ENCODE data around the gene MTHFR. TPM values are rescaled to one million over a fixed set of nuclear protein-coding genes. Genes with fewer than 3 reads are reported as not detected.

The MTHFR gene
- total RNA-seq, 1 experiment from 2014 or later: 27.8 TPM

DNA sequence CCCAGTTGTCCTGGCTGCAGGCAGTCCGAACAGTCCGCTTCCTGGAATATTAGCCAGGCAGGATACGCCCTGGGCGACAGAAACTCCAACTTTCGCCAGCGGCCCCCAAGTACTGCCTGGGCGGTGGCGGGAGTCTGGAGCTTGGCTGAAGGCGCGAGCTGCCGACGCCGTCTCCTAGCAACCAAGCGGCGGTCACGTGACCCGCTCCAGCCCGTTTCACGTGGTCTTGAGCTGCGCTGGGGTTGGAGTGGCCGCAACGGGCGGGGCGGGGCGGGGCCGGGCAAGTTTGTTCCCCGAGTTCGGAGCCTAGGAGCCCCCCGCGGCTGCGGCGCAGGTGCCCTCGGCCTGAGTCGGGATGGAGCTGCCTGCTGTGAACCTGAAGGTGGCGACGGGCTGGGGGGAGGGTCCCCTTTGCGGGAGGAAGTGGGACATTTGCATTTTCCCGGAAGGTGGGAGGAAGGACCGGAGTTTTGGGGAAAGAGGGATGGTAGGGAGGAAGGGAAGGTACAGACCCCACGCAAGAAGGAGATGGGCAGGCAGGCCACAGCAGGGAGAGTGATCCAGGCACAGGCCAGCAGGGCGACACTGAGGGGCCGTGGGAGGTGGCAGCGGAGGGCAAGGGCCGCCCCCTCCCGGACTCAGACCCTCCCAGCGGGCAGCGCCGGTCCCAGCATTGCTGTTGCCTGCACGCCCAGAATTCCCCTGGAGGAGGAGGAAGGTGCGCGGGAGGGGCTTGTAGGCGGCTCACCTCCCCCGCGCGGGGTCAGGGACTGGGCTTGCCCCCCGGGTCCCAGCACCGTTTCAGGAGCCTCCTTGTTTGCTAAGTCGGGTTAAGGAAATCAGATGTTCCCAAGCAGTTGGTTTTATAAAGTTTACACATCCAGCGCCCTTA lies 69.7 kb downstream of the MTHFR start, which contains the start of gene AGTRAP:
Gene AGTRAP, plus strand, starts transcription at position 283 of the 892 bp plus-strand sequence. Its CDS starts 73 bp downstream, at position 356.
- no peaks in the 10 kb centered on the region for H3K9me3 ChIP-seq
- H3K27ac Mint-ChIP-seq (ENCODE audit: unreplicated experiment): peak within 1 kb of the TSS; percentile 83
- DNase-seq: peak; percentile 92 to 93
- peaks cover 8% of the 10 kb centered on the region for H3K36me3 Mint-ChIP-seq (ENCODE audit: insufficient read depth, unreplicated experiment)
- TF ChIP-seq, protein P1, sequence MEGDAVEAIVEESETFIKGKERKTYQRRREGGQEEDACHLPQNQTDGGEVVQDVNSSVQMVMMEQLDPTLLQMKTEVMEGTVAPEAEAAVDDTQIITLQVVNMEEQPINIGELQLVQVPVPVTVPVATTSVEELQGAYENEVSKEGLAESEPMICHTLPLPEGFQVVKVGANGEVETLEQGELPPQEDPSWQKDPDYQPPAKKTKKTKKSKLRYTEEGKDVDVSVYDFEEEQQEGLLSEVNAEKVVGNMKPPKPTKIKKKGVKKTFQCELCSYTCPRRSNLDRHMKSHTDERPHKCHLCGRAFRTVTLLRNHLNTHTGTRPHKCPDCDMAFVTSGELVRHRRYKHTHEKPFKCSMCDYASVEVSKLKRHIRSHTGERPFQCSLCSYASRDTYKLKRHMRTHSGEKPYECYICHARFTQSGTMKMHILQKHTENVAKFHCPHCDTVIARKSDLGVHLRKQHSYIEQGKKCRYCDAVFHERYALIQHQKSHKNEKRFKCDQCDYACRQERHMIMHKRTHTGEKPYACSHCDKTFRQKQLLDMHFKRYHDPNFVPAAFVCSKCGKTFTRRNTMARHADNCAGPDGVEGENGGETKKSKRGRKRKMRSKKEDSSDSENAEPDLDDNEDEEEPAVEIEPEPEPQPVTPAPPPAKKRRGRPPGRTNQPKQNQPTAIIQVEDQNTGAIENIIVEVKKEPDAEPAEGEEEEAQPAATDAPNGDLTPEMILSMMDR (IDR thresholded peaks at IDR 0.05; ENCODE audit: insufficient read depth in 1 of 2, low read depth in 1 of 2, low read length in 1 of 2, severe bottlenecking in 1 of 2, unreplicated experiment in 1 of 2): peak in 1 of 2 experiments; percentile 25
- H3K27me3 Mint-ChIP-seq (ENCODE audit: insufficient read depth, unreplicated experiment): no peaks in the 10 kb centered on the region
- H3K4me3 Mint-ChIP-seq (ENCODE audit: unreplicated experiment): peak within 1 kb of the TSS; percentile 96
- CTCF ChIA-PET: interaction anchor here (0.7 to 2.0 kb wide), 6 partner anchors 13 to 82 kb away, joined by 3 to 7 read pairs (median 4); partner anchors contain the start of genes FBXO2 and FBXO6
- no peaks in the 10 kb centered on the region for H3K9me3 Mint-ChIP-seq (ENCODE audit: unreplicated experiment)
- peaks cover 6% of the 10 kb centered on the region for H3K4me1 ChIP-seq
- H3K4me1 Mint-ChIP-seq (ENCODE audit: low read depth, unreplicated experiment): no peaks in the 10 kb centered on the region
- no peaks in the 10 kb centered on the region for H3K27me3 ChIP-seq (replicated peaks; ENCODE audit: control insufficient read depth, insufficient read depth, low read length)
- POLR2A ChIA-PET: interaction anchor here (0.9 to 1.9 kb wide), 3 partner anchors 51 to 244 kb away, joined by 3 to 13 read pairs (median 3); partner anchors contain the start of gene MFN2
- H3K4me3 ChIP-seq (ENCODE audit: low read depth, low read length): peak within 1 kb of the TSS; percentile 83
- intact Hi-C loops (cut with micrococcal nuclease; ENCODE audit: unreplicated experiment): loop anchor here (10.0 kb wide), 1 partner anchor 69 kb away; the partner anchor contains the start of genes CLCN6 and MTHFR
- H3K36me3 ChIP-seq (ENCODE audit: control insufficient read depth, insufficient read depth, low read length): no peaks in the 10 kb centered on the region
- TSS peak; percentile 41 for BruUV-seq (replicated peaks)

Other genes with a start within 250 kb of the MTHFR start
- gene FBXO2, start 151.5 kb downstream of the MTHFR start, total RNA-seq (2022): 78.5 and 79.8 TPM in 2 replicates
- gene FBXO44, start 151.1 kb downstream of the MTHFR start, total RNA-seq (2022): 21.2 and 22.6 TPM in 2 replicates
- 9.1 and 9.7 TPM in 2 replicates for gene FBXO6, start 141.8 kb downstream of the MTHFR start, total RNA-seq (2022)
- 45.2 and 49.9 TPM in 2 replicates for gene MAD2L2, start 124.8 kb downstream of the MTHFR start, total RNA-seq (2022)
- 0.05 TPM in 1 of 2 replicates, not detected in the other for gene DRAXIN, start 114.3 kb downstream of the MTHFR start, total RNA-seq (2022)
- gene AGTRAP, start 69.8 kb downstream of the MTHFR start, total RNA-seq (2022): 44.2 and 44.4 TPM in 2 replicates
- 0.64 and 0.97 TPM in 2 replicates for gene C1orf167, start 43.8 kb downstream of the MTHFR start, total RNA-seq (2022)
- gene CLCN6, start 227 bp upstream of the MTHFR start, total RNA-seq (2022): 30.4 and 34.9 TPM in 2 replicates
- not detected in 2 replicates for gene NPPA, start 41.8 kb upstream of the MTHFR start, total RNA-seq (2022)
- gene NPPB, start 53.0 kb upstream of the MTHFR start, total RNA-seq (2022): 43.4 and 69.9 TPM in 2 replicates
- 46.1 and 47.3 TPM in 2 replicates for gene KIAA2013, start 120.5 kb upstream of the MTHFR start, total RNA-seq (2022)
- 89.3 and 91.7 TPM in 2 replicates for gene PLOD1, start 128.8 kb upstream of the MTHFR start, total RNA-seq (2022)
- gene MFN2, start 174.5 kb upstream of the MTHFR start, total RNA-seq (2022): 73.9 and 74.1 TPM in 2 replicates
- gene MIIP, start 213.5 kb upstream of the MTHFR start, total RNA-seq (2022): 38.6 and 41.0 TPM in 2 replicates

Measured in Caco-2 (cell line).